Nephron (organoid): ENCODE results near the gene GOPC.

ENCODE experiments used
- H3K27ac Mint-ChIP-seq, 3 experiments: 2 replicates each; pipeline ENCODE4 v1.8.0; 2020; ENCODE audit warnings: mixed read lengths in 3 of 3, mild to moderate bottlenecking in 2 of 3, moderate library complexity in 1 of 3
- H3K27me3 Mint-ChIP-seq: 2 replicates; pipeline ENCODE4 v1.8.0; 2021; ENCODE audit warnings: low read depth, mild to moderate bottlenecking, moderate library complexity, mixed read lengths
- H3K36me3 Mint-ChIP-seq: 2 replicates; pipeline ENCODE4 v1.8.0; 2020; ENCODE audit warnings: low read depth, mixed read lengths
- H3K4me1 Mint-ChIP-seq: 2 replicates; pipeline ENCODE4 v1.8.0; 2020; ENCODE audit warnings: mixed read lengths
- H3K4me3 Mint-ChIP-seq, 3 experiments: 2 replicates each; pipeline ENCODE4 v1.8.0; 2020; ENCODE audit warnings: mild to moderate bottlenecking in 3 of 3, mixed read lengths in 3 of 3, moderate library complexity in 2 of 3
- H3K9me3 Mint-ChIP-seq: 2 replicates; pipeline ENCODE4 v1.8.0; 2020; ENCODE audit warnings: mixed read lengths
- CTCF ChIP-seq, 3 experiments: fragments of 200-600 bp; sonication (generic); IDR thresholded peaks; one replicate each; pipeline ENCODE4 v1.5.0; 2021; ENCODE audit warnings: antibody characterized with exemption in 3 of 3; ENCODE audit not compliant: unreplicated experiment in 3 of 3

The GOPC gene

DNA sequence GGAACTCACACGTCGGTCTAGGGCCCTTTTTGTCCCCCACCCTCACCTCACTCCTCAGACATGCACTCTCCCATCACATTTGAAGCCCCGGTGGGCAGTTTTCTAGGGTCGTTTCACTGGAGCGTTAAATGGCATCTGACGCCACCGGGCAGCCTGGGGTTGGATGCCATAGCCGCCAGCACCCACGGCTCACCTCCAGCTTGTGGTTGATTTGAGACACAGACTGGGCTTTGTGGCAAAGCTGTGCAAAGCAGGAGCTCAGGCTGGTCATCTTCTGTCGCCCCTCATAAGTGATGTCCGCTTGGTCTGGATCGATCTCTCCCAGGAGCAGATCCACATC is 530 bp downstream of the GOPC start:
- peaks cover 16% of the 10 kb centered on the region for H3K36me3 Mint-ChIP-seq
- peak overlapping the region; percentile 93 to 100 (median 97) for H3K4me3 Mint-ChIP-seq
- peaks cover 7% of the 10 kb centered on the region for H3K9me3 Mint-ChIP-seq
- TF ChIP-seq CTCF (IDR thresholded peaks at IDR 0.05; ENCODE audit: unreplicated experiment in 3 of 3): no peak
- H3K27ac Mint-ChIP-seq: peak overlapping the region; percentile 97 to 100 (median 99)
- no peaks in the 10 kb centered on the region for H3K27me3 Mint-ChIP-seq
- H3K4me1 Mint-ChIP-seq: peaks cover 26% of the 10 kb centered on the region

DNA sequence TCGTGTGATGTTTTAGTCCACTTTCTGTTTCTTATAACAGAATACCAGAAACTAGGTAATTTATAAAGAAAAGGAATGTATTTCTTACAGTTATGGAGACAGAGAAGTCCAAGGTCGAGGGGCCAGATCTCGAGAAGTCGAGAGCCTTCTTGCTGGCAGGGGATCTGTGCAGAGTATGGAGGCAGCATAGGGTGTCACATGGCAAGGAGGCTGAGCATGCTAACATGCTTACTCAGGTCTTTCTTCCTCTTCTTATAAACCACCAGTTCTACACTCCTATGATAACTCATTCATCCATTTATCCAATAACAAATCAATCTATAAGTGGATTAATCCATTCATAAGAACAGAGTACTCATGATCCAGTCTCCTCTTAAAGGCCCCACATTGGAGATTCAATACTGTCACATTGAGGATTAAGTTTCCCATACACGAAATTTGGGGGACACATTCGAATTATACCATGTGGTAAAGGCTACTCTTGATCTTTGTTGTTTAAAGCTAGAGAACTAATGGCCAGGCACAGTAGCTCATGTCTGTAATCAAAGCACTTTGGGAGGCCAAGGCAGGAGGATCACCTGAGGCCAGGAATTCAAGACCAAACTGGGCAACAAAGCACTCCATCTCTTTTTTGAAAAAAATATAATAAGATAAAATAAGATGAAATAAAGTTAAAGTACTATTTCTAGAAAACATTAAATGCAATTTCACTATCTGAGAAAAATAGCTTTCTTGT is 2.1 kb downstream of the GOPC start:
- peaks cover 26% of the 10 kb centered on the region for H3K4me1 Mint-ChIP-seq
- H3K27ac Mint-ChIP-seq: no peak overlapping the region
- peaks cover 19% of the 10 kb centered on the region for H3K9me3 Mint-ChIP-seq
- H3K36me3 Mint-ChIP-seq: peaks cover 16% of the 10 kb centered on the region
- no peaks in the 10 kb centered on the region for H3K27me3 Mint-ChIP-seq
- peak overlapping the region; percentile 93 to 100 (median 97) for H3K4me3 Mint-ChIP-seq
- TF ChIP-seq CTCF (IDR thresholded peaks at IDR 0.05; ENCODE audit: unreplicated experiment in 3 of 3): no peak

GRCh38 chr6:117597755-117598154 is 4.6 kb downstream of the GOPC start:
- peaks cover 16% of the 10 kb centered on the region for H3K36me3 Mint-ChIP-seq
- H3K4me3 Mint-ChIP-seq: no peak overlapping the region
- no peaks in the 10 kb centered on the region for H3K27me3 Mint-ChIP-seq
- peaks cover 19% of the 10 kb centered on the region for H3K9me3 Mint-ChIP-seq
- TF ChIP-seq CTCF (IDR thresholded peaks at IDR 0.05; ENCODE audit: unreplicated experiment in 3 of 3): no peak
- no peak overlapping the region for H3K27ac Mint-ChIP-seq
- peaks cover 26% of the 10 kb centered on the region for H3K4me1 Mint-ChIP-seq

DNA sequence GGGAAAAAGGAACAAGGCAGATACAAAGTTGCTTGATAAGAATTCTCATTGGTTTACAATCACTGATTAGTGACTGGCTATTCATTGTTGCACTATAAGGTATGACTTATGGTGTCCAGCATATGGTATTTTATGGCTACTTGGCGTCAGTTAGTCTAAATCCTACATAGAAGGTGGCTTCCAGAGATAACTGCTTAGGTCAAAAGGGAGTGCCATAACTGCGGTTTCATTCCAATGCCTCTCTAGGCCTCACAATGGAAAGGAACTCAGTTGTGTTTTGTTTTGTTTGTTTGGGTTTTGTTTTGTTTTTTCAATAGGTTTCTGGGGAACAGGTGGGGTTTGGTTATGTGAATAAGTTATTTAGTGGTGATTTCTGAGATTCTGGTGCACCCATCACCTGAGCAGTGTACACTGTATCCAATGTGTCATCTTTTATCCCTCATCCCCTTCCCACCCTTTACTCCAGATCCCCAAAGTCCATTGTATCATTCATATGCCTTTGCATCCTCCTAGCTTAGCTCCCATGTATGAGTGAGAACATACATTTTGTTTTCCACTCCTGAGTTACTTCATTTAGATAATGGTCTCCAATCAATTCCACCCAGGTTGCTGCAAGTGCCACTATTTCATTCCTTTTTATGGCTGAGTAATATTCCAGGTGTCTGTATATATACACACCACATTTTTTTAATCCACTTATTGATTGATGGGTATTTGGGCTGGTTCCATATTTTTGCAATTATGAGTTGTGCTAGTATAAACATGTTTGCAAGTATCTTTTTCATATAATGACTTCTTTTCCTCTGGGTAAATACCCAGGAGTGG is 7.0 kb downstream of the GOPC start:
- H3K4me3 Mint-ChIP-seq: no peak overlapping the region
- H3K9me3 Mint-ChIP-seq: peaks cover 23% of the 10 kb centered on the region
- peaks cover 15% of the 10 kb centered on the region for H3K4me1 Mint-ChIP-seq
- H3K27me3 Mint-ChIP-seq: no peaks in the 10 kb centered on the region
- H3K27ac Mint-ChIP-seq: no peak overlapping the region
- H3K36me3 Mint-ChIP-seq: peaks cover 26% of the 10 kb centered on the region
- no peak for TF ChIP-seq CTCF (IDR thresholded peaks at IDR 0.05; ENCODE audit: unreplicated experiment in 3 of 3)

DNA sequence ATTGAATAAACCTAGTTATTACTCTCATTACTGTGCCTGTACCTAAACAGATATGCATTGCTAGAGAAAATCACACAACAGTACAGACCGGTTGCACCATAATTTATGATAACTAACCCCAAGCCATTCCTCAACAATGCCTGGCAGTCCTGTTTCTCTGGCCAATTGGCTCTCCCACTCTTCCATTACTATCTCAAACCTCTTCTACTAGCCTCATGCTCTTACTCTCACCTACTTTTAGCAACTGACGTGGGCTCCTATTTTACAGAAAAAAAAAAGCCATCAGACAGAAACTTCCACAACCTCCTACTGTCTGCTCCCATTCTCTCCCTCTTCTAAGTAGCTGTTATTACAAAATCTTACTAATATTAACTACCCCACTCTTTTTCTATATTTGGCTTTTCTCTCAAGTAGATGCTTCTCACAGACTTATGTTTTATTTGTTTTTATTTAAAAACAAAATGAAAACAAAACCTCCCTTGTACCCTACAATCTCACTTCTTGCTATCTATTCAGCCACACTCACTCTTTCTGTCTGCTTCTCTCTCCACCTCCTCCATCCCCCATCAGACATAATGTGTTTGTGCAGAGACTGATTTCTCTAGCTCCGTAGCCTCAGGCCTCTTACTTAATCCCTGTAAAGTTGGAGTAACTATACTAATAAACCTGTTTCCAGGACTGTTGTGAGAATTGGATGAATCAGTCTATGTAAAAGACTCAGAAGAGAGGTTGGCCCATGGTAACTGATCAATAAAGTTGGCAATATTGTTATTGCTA is 9.1 kb downstream of the GOPC start:
- Mint-ChIP-seq H3K4me3 (no peak overlapping the region), H3K27me3 (no peaks in the 10 kb centered on the region), H3K4me1 (no peaks in the 10 kb centered on the region), H3K27ac (no peak overlapping the region), H3K9me3 (peaks cover 26% of the 10 kb centered on the region), H3K36me3 (peaks cover 30% of the 10 kb centered on the region)
- no peak for TF ChIP-seq CTCF (IDR thresholded peaks at IDR 0.05; ENCODE audit: unreplicated experiment in 3 of 3)
